Measurements from ENCODE around the gene SLC27A5. TPM values are rescaled to one million over a fixed set of nuclear protein-coding genes. Genes with fewer than 3 reads are reported as not detected.

Gene SLC27A5
- total RNA-seq, 1 donor from 2014 or later: 9.3 TPM

- Mint-ChIP-seq H3K9me3 (no peaks in the 10 kb centered on the region), H3K27me3 (no peaks in the 10 kb centered on the region), H3K36me3 (no peaks in the 10 kb centered on the region), H3K27ac (no peak overlapping the region), H3K4me1 (ENCODE audit: unreplicated experiment) (no peaks in the 10 kb centered on the region), H3K4me3 (no peak overlapping the region)
- no peak for TF ChIP-seq CTCF (conservative IDR thresholded peaks at IDR 0.05)
- DNase-seq (ENCODE audit: extremely low spot score, unreplicated experiment): no peak
Observed at GRCh38 chr19:58483776-58484175, 28.0 kb downstream of the SLC27A5 start.

- H3K4me3 Mint-ChIP-seq: no peak overlapping the region
- no peak overlapping the region for H3K27ac Mint-ChIP-seq
- no peaks in the 10 kb centered on the region for H3K27me3 Mint-ChIP-seq
- no peaks in the 10 kb centered on the region for H3K4me1 Mint-ChIP-seq (ENCODE audit: unreplicated experiment)
- no peak for DNase-seq (ENCODE audit: extremely low spot score, unreplicated experiment)
- no peaks in the 10 kb centered on the region for H3K36me3 Mint-ChIP-seq
- no peaks in the 10 kb centered on the region for H3K9me3 Mint-ChIP-seq
- TF ChIP-seq CTCF (conservative IDR thresholded peaks at IDR 0.05): no peak
Observed at GRCh38 chr19:58482372-58482771, 29.4 kb downstream of the SLC27A5 start.

- H3K4me3 Mint-ChIP-seq: no peak overlapping the region
- TF ChIP-seq CTCF (conservative IDR thresholded peaks at IDR 0.05): no peak
- no peak overlapping the region for H3K27ac Mint-ChIP-seq
- H3K9me3 Mint-ChIP-seq: no peaks in the 10 kb centered on the region
- DNase-seq (ENCODE audit: extremely low spot score, unreplicated experiment): no peak
- peaks cover 5% of the 10 kb centered on the region for H3K4me1 Mint-ChIP-seq (ENCODE audit: unreplicated experiment)
- no peaks in the 10 kb centered on the region for H3K27me3 Mint-ChIP-seq
- no peaks in the 10 kb centered on the region for H3K36me3 Mint-ChIP-seq
Observed at GRCh38 chr19:58480831-58481230, 31.0 kb downstream of the SLC27A5 start.

- Mint-ChIP-seq H3K27me3 (no peaks in the 10 kb centered on the region), H3K27ac (no peak overlapping the region), H3K4me1 (ENCODE audit: unreplicated experiment) (peaks cover 5% of the 10 kb centered on the region), H3K4me3 (no peak overlapping the region), H3K9me3 (no peaks in the 10 kb centered on the region), H3K36me3 (no peaks in the 10 kb centered on the region)
- TF ChIP-seq CTCF (conservative IDR thresholded peaks at IDR 0.05): no peak
- DNase-seq (ENCODE audit: extremely low spot score, unreplicated experiment): no peak
Observed at GRCh38 chr19:58480481-58480830, 31.3 kb downstream of the SLC27A5 start.

GRCh38 chr19:58479736-58480480 lies 31.9 kb downstream of the SLC27A5 start:
- Mint-ChIP-seq H3K27ac (no peak overlapping the region), H3K9me3 (no peaks in the 10 kb centered on the region), H3K36me3 (no peaks in the 10 kb centered on the region), H3K27me3 (no peaks in the 10 kb centered on the region), H3K4me3 (no peak overlapping the region), H3K4me1 (ENCODE audit: unreplicated experiment) (peaks cover 5% of the 10 kb centered on the region)
- DNase-seq (ENCODE audit: extremely low spot score, unreplicated experiment): no peak
- no peak for TF ChIP-seq CTCF (conservative IDR thresholded peaks at IDR 0.05)
